NCI-H748 (cell line): Measurements from ENCODE around the gene SIK2.
"Not testable (repeated sequence)": the region's sequence is repeated elsewhere in the genome, so short reads cannot be mapped to it uniquely, and the experiment has no call there.

Source experiments
- DNase-seq: peaks from one replicate; lab custom pipeline; 2025; ENCODE audit not compliant: unreplicated experiment; lab: John Stamatoyannopoulos, UW

SIK2 gene

GRCh38 chr11:111654601-111655000 lies 52.4 kb downstream of the SIK2 start:
- DNase-seq, result no peak

DNA sequence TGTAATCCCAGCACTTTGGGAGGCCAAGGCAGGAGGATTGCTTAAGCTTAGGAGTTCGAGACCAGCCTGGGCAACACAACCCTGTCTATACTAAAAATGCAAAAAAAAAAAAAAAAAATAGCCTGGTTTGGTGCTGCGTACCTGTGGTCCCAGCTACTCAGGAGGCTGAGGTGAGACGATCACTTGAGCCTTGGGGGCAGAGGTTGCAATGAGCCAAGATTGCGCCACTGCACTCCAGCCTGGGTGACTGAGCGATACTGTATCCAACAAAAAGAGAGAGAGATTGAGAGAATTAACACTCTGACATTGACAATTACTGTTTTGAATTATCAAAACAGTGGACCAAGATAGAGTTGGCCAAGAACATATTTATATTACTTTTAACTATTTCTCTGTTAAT lies 53.7 kb downstream of the SIK2 start:
- no peak for DNase-seq

- DNase-seq, result not testable (repeated sequence)
These were observed 55.7 kb downstream of the SIK2 start for GRCh38 chr11:111657905-111658304.

DNA sequence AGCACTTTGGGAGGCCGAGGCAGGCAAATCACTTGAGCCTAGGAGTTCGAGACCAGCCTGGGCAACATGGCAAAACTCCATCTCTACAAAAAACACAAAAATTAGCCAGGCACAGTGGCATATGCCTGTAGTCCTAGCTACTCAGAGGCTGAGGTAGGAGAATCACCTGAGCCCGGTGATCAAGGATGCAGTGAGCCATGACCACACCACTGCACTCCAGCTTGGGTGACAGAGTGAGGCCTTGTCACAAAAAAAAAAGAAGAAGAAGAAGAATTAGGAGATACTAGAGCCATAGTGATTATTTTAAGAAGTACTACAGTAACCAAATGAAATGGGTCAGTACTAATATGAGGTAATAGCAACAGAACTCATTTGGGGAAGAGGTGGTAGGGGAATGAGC lies 56.2 kb downstream of the SIK2 start:
- not testable (repeated sequence) for DNase-seq

DNA sequence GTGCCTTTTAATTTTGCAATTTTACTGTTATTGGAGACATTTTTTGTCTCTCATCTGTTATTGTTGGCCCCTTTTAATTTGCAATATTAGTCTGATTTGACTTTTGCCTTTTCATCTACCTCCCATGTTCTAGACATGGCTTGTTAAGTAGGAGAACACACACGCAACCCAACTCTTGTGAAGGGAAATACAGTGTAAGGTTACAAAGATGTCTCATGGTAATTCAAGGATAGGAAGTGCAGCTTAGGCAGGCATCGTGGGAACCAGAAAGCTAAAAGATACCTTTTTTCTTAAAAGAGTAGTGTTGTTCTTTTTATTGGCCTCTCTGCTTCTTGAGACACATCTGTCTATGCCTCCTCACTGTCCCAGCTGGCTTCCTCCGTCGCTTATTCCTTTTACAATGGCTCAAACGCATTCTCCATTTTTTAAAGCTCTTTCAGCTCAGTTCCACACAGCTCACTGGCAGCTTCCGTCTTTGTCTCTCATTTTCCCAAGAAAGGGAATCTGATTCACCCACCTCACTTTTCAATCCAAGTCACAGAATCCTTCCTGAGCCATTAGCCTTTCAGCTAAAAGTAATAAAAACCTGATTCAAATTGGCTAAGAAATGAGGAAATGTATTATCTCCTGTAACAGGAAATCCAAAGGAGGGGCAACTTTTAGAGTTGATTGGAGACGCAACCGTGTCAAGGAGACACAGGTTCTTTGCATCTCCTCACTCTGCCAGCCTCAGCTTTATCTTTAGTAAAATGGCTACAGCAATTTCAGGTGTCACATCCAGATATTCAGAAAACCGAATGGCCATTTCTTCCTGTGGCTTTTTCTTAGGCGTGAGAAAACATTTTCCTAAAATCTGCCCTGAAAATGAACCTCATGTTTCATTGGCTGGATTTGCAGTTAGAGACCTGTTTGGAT lies 57.2 kb downstream of the SIK2 start:
- no peak for DNase-seq

DNA sequence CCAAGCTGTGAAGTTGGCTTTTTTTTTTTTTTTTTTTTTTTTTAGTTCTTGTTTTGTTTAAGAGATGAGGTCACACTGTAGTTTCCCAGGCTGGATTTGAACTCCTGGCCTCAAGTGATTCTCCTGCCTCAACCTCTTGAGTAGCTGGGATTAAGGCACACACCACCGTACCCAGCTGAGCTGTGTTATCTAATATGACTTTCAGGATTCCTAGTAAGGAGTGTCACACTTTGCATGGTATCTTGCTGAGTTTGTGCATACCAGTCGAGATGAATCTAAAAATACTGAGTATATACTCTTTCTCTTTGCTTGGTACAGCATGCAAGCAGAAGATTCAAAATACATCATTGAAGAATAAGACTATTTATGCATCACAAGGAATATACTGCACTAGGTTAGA lies 58.6 kb downstream of the SIK2 start:
- DNase-seq, result no peak

- no peak for DNase-seq
These were observed 61.6 kb downstream of the SIK2 start for GRCh38 chr11:111663820-111664219.

GRCh38 chr11:111665777-111666176 lies 63.5 kb downstream of the SIK2 start:
- no peak for DNase-seq

DNA sequence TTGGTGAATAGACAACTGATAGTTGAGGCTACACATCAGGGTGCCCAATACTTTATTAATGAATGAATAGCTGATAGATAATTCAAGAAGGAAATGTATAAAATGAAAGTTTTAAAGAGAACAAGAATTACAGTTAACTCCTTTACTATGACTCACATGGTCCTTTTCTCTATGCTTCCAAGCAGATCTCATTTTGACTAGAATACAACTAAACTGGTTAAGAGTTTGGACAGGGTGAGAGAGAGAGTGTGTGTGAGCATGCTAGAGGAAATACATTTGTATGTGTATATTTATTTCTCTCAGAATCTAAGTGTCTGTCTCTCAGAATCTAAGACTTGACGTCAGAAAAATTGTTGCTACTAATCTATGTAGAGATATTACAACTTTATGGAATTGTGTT lies 66.7 kb downstream of the SIK2 start:
- DNase-seq, result no peak

DNA sequence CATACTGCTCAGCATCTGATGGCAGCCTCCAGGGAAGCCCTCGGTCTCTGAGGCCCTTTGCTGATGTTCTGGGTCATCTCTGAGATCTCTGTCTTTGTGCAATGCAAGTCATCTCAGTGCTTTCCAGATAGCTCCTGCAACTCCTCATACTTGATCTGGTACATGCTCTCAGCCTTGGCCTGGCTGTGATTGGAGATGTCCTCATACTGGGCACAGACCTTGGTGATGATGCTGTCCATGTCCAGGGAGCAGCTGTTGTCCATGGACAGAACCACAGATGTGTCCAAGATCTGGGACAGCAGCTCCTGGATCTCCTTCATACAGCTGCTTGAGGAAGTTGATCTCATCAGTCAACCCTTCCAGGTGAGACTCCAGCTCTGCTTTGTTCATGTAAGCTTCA lies 69.1 kb downstream of the SIK2 start:
- no peak for DNase-seq

GRCh38 chr11:111672949-111673348 lies 70.7 kb downstream of the SIK2 start:
- no peak for DNase-seq

DNA sequence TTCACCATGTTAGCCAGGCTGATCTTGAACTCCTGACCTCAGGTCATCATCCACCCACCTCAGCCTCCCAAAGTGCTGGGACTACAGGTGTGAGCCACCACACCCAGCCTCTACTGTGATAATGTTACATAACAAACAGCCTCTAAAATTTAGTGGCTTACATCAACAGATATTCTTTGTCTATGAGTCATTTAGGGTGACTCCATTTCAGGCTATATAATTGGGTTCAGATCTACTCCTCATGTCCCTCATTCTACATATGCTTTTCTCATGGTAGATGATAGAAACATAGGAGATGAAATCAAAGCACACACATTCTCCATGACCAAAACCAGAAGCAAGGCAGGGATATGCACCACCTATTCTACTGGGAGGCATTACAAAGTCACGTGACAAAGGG lies 72.7 kb downstream of the SIK2 start:
- DNase-seq, result no peak

GRCh38 chr11:111675891-111676290 lies 73.6 kb downstream of the SIK2 start:
- DNase-seq, result no peak

DNA sequence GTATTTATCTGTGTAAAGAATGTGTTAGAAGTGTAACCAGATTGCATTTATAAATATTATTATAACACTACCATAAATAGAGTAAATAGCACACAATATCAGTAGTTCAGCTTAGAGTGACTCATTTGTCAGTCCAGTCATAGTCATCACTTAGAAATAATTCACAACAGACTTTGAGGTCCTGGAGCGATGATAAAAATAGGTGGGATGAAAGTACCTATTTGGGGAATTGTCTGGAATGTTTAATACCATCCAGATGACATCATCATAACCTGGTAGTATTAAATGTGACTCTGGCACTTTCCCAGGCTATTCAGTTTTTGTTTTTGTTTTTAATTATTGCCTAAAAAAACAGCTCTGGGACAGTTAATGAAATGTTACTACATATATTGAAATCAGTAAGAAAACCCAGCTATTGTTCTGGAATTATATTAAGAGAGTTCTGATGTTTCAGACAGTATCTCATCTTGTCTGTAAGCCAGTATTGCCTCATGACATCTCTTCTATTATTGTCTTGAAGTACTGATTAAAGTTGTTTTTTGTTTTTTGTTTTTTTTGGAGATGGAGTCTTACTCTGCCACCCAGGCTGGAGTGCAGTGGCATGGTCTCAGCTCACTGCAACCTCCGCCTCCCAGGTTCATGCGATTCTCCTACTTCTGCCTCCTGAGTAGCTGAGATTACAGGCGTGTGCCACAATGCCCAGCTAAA lies 74.8 kb downstream of the SIK2 start:
- no peak for DNase-seq

DNA sequence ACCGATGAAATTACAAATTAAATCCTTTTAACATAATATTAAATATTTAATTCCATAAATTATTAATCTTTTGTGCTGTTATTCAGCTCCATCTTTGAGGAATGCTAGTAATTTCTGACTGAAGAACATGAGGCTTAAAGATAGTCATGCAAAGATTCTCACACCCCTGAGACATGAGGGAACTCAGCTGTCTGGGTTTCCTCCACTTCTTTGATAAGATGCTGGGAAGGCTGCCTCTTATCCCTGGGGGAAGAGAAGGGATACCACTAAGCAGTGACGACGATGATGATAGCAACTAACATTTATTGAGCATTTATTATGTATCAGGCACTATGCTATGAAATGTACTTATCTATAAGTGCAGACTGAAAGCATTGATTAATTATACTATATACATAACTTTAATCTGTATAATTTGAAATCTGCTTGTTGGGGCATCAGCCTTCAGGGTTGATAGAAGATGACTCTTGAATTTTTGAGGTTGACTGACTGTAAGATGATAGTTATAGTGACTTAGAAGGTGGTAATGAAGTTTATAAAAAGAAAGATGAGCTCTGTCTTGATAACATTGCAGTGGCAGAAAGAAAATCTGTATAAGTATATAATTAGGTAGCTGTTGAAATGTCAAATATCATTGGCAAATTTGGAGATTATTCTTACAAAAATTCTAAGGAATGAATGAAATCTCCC lies 78.4 kb downstream of the SIK2 start:
- DNase-seq, result no peak

DNA sequence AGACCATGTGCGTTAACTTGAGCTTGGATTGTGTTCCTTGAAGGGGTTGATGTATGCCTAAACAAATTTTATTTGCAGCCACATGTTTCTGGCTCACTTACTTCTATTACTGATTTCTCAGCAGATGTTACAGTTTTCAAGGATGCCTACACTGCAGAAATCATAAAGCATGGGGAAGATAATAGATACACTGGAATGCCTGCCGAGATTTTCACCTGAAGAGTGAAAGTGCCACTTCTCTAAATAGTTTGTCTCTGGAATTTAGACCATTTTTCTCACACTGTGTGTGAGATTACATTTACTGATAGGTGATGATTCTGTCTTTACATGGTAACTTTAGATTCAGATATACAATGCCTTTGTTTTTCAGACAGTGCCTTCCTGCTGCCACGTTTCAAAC lies 81.6 kb downstream of the SIK2 start:
- DNase-seq, result no peak

DNA sequence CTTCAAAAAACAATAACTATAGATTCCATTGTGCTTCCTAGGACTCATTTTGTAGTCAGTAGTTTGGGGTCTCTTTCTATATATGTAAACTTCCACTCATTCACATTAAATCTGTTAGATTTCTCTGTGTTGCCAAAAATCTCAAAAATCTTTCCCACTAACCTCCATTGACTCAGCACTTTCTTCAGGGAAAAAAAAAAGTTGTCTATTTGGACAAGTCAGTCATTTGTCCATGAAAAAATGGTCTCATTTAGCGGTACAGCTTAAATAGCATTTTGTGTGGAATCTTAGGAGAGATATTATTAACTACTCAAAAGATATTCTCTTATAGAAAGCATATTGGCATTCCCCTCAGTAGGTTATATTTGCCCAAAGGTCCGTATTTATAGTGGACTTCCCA lies 82.0 kb downstream of the SIK2 start:
- DNase-seq, result no peak

- DNase-seq, result no peak
These were observed 85.8 kb downstream of the SIK2 start for GRCh38 chr11:111688013-111688412.

DNA sequence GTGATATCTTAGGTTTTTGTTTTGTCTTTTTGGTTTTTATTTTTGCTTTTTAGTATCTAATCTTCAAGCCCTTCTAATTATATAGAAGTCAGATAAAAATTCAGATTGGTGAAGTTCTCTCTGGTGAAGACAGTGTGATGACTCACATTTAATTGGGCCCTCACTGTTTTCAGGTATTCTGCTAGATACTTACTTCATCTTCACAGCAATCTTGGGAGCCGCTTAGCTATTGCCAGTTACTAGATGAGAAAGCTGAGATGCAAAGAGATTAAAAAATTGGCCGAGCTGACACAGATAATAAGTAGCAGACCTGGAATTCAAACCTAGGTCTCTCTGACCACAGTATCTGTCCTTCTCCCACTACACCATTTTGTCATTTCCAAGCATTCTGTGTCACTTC lies 88.9 kb downstream of the SIK2 start:
- DNase-seq, result no peak

GRCh38 chr11:111691741-111692140 lies 89.5 kb downstream of the SIK2 start:
- no peak for DNase-seq

- DNase-seq, result no peak
These were observed 91.1 kb downstream of the SIK2 start for GRCh38 chr11:111693224-111693937.
